BJ (cell line): ENCODE measurements around the gene ISG15. TPM values are rescaled to one million over a fixed set of nuclear protein-coding genes. Genes with fewer than 3 reads are reported as not detected.
"Not testable (repeated sequence)": the region's sequence is repeated elsewhere in the genome, so short reads cannot be mapped to it uniquely, and the experiment has no call there.

Experiments
- CTCF ChIA-PET: fragments of 350-600 bp; formaldehyde crosslinking; extraction: SDS; loops from one replicate; lab custom pipeline; 2021; ENCODE audit warnings: antibody characterized with exemption, inconsistent platforms; lab: Yijun Ruan, JAX
- POLR2A ChIA-PET: fragments of 300-600 bp; sonication (Branson Sonifier 250); formaldehyde crosslinking; extraction: SDS; loops from one replicate; lab custom pipeline; 2021; ENCODE audit warnings: antibody characterized with exemption; lab: Charles Lee
- DNase-seq: peaks from one replicate; pipeline ENCODE4 v3.0.0-alpha.2; 2011; ENCODE audit warnings: low read depth
- H3K27me3 ChIP-seq: 2 replicates; pipeline ENCODE4 v1.6.0; 2011; ENCODE audit warnings: low read length; ENCODE audit not compliant: control insufficient read depth, insufficient read depth
- H3K36me3 ChIP-seq: 2 replicates; pipeline ENCODE4 v1.5.1; 2011; ENCODE audit warnings: low read length; ENCODE audit not compliant: control insufficient read depth, insufficient read depth
- H3K4me3 ChIP-seq: 2 replicates; pipeline ENCODE4 v1.5.1; 2011; ENCODE audit warnings: low read depth, mild to moderate bottlenecking, control low read depth, low read length
- CTCF ChIP-seq: IDR thresholded peaks from 2 replicates; pipeline ENCODE4 v1.5.1; 2011; ENCODE audit warnings: low read depth, mild to moderate bottlenecking, control low read depth, inconsistent platforms, low read length, moderate library complexity; ENCODE audit not compliant: insufficient read depth
- polyA plus RNA-seq: library from polyadenylated mRNA; depleted of rRNA; stranded (reverse); fragments of >200 nt; gene quantifications from 2 replicates; pipeline ENCODE4 v1.2.3, GENCODE V29; 2011

Gene ISG15
- polyA plus RNA-seq, 1 experiment = 86.8 TPM

GRCh38 chr1:982765-983436 lies 30.4 kb upstream of the ISG15 start:
- CTCF ChIA-PET = interaction anchor here (0.6 to 9.5 kb wide), 14 partner anchors 11 to 388 kb away, joined by 3 to 157 read pairs (median 7); partner anchors contain the start of genes HES4 and ISG15
- DNase-seq = no peak
- no peak for TF ChIP-seq CTCF
- Histone ChIP-seq H3K4me3 (no peak overlapping the region), H3K27me3 (no peaks in the 10 kb centered on the region), H3K36me3 (no peaks in the 10 kb centered on the region)
- POLR2A ChIA-PET = no interaction called here

GRCh38 chr1:983798-984475 lies 29.4 kb upstream of the ISG15 start:
- ChIA-PET POLR2A (no interaction called here), CTCF (interaction anchor here (0.6 to 9.5 kb wide), 33 partner anchors 8 to 387 kb away, joined by 3 to 157 read pairs (median 5); partner anchors contain the start of genes HES4, ISG15, NOC2L and PLEKHN1)
- DNase-seq = no peak
- Histone ChIP-seq H3K4me3 (0 out of 2 replicates have a peak overlapping the region, but pooled peaks have one; percentile 21), H3K27me3 (no peaks in the 10 kb centered on the region), H3K36me3 (no peaks in the 10 kb centered on the region)
- peak; percentile 96 for TF ChIP-seq CTCF

GRCh38 chr1:984476-984814 lies 28.9 kb upstream of the ISG15 start:
- DNase-seq = no peak
- ChIA-PET CTCF (interaction anchor here (0.6 to 9.5 kb wide), 29 partner anchors 8 to 276 kb away, joined by 3 to 157 read pairs (median 5); partner anchors contain the start of genes HES4, ISG15, NOC2L and PLEKHN1), POLR2A (interaction anchor here (0.6 kb wide), 1 partner anchor 334 kb away, joined by 15 read pairs; no protein-coding TSS in a partner anchor)
- Histone ChIP-seq H3K4me3 (0 out of 2 replicates have a peak overlapping the region, but pooled peaks have one; percentile 21), H3K27me3 (0 out of 2 replicates have a peak, but pooled peaks cover under 1% of the 10 kb centered on the region), H3K36me3 (no peaks in the 10 kb centered on the region)
- TF ChIP-seq CTCF = no peak

GRCh38 chr1:985126-985525 lies 28.2 kb upstream of the ISG15 start:
- ChIA-PET CTCF (interaction anchor here (0.7 to 9.5 kb wide), 17 partner anchors 8 to 137 kb away, joined by 3 to 157 read pairs (median 6); partner anchors contain the start of genes HES4 and PLEKHN1), POLR2A (no interaction called here)
- DNase-seq = no peak
- Histone ChIP-seq H3K36me3 (no peaks in the 10 kb centered on the region), H3K4me3 (no peak overlapping the region), H3K27me3 (0 out of 2 replicates have a peak, but pooled peaks cover 1% of the 10 kb centered on the region)
- TF ChIP-seq CTCF = no peak

GRCh38 chr1:988061-988460 lies 25.2 kb upstream of the ISG15 start:
- H3K4me3 ChIP-seq, H3K36me3 ChIP-seq, POLR2A ChIA-PET, DNase-seq, H3K27me3 ChIP-seq: not testable (repeated sequence)
- CTCF ChIA-PET = interaction anchor here (2.0 to 9.5 kb wide), 2 partner anchors 74 to 134 kb away, joined by 4 to 157 read pairs; no protein-coding TSS in a partner anchor

GRCh38 chr1:991275-991674 lies 22.0 kb upstream of the ISG15 start:
- CTCF ChIA-PET = interaction anchor here (4.4 kb wide), 1 partner anchor 7 kb away, joined by 62 read pairs; the partner anchor contains the start of gene PERM1
- DNase-seq, POLR2A ChIA-PET, H3K4me3 ChIP-seq, H3K27me3 ChIP-seq, H3K36me3 ChIP-seq: not testable (repeated sequence)
